Neural progenitor cell (in vitro differentiated cells): ENCODE results near the gene BACH1. TPM values are rescaled to one million over a fixed set of nuclear protein-coding genes. Genes with fewer than 3 reads are reported as not detected.

Source experiments
- DNase-seq: peaks from one replicate; pipeline ENCODE4 v3.0.0-alpha.2; 2016; ENCODE audit warnings: low spot score
- H2AFZ ChIP-seq: fragments of 200-600 bp; sonication (generic); replicated peaks from 2 replicates; pipeline ENCODE4 v1.6.1; 2016; ENCODE audit warnings: antibody characterized with exemption
- H3F3A ChIP-seq: fragments of 200-600 bp; sonication (generic); 2 replicates; pipeline ENCODE4 v1.6.1; 2016; ENCODE audit warnings: antibody characterized with exemption, low read depth
- H3K27ac ChIP-seq: fragments of 200-600 bp; sonication (generic); 2 replicates; pipeline ENCODE4 v1.5.1; 2016; ENCODE audit warnings: mild to moderate bottlenecking
- H3K27me3 ChIP-seq: fragments of 200-600 bp; sonication (generic); 2 replicates; pipeline ENCODE4 v1.6.1; 2016; ENCODE audit warnings: mild to moderate bottlenecking, moderate library complexity
- H3K36me3 ChIP-seq: fragments of 200-600 bp; sonication (generic); 2 replicates; pipeline ENCODE4 v1.5.1; 2016
- H3K4me1 ChIP-seq: fragments of 200-600 bp; sonication (generic); 2 replicates; pipeline ENCODE4 v1.6.1; 2016; ENCODE audit warnings: mixed run types
- H3K4me2 ChIP-seq: fragments of 200-600 bp; sonication (generic); 2 replicates; pipeline ENCODE4 v1.6.1; 2016
- H3K4me3 ChIP-seq: fragments of 200-600 bp; sonication (generic); 2 replicates; pipeline ENCODE4 v1.5.1; 2016
- H3K79me2 ChIP-seq: fragments of 200-600 bp; sonication (generic); 2 replicates; pipeline ENCODE4 v1.6.1; 2016; ENCODE audit warnings: low read depth
- H3K9ac ChIP-seq: fragments of 200-600 bp; sonication (generic); 2 replicates; pipeline ENCODE4 v1.6.1; 2016
- H3K9me3 ChIP-seq: fragments of 200-600 bp; sonication (generic); 2 replicates; pipeline ENCODE4 v1.5.1; 2016; ENCODE audit warnings: low read depth
- H4K20me1 ChIP-seq: fragments of 200-600 bp; sonication (generic); 2 replicates; pipeline ENCODE4 v1.6.1; 2016; ENCODE audit warnings: low read depth
- H3K27ac Mint-ChIP-seq: 3 replicates; pipeline ENCODE4 v1.8.0; 2021; ENCODE audit warnings: mixed read lengths
- H3K27me3 Mint-ChIP-seq: 2 replicates; pipeline ENCODE4 v1.8.0; 2022; ENCODE audit warnings: low read depth, mild to moderate bottlenecking, inconsistent platforms, moderate library complexity, mixed read lengths; ENCODE audit not compliant: insufficient read depth
- H3K36me3 Mint-ChIP-seq: 3 replicates; pipeline ENCODE4 v1.8.0; 2021; ENCODE audit warnings: mixed read lengths
- H3K4me1 Mint-ChIP-seq: 3 replicates; pipeline ENCODE4 v1.8.0; 2021; ENCODE audit warnings: mixed read lengths
- H3K4me3 Mint-ChIP-seq: 3 replicates; pipeline ENCODE4 v1.8.0; 2021; ENCODE audit warnings: mild to moderate bottlenecking, moderate library complexity, mixed read lengths
- H3K9me3 Mint-ChIP-seq: 3 replicates; pipeline ENCODE4 v1.8.0; 2020; ENCODE audit warnings: mixed read lengths
- CTCF ChIP-seq: fragments of 200-600 bp; sonication (generic); IDR thresholded peaks from 2 replicates; pipeline ENCODE4 v1.5.1; 2017; ENCODE audit warnings: antibody characterized with exemption, mild to moderate bottlenecking
- EZH2 ChIP-seq: fragments of 200-600 bp; sonication (generic); IDR thresholded peaks from 2 replicates; pipeline ENCODE4 v1.6.1; 2017; ENCODE audit warnings: antibody characterized with exemption, mild to moderate bottlenecking, moderate library complexity
- EZH2phosphoT487 ChIP-seq: fragments of 200-600 bp; sonication (generic); IDR thresholded peaks from 2 replicates; pipeline ENCODE4 v1.6.1; 2017; ENCODE audit warnings: antibody characterized with exemption
- total RNA-seq: library from RNA; depleted of rRNA; stranded (reverse); fragments of >200 nt; gene quantifications from 2 replicates; pipeline ENCODE4 v1.2.3, GENCODE V29; 2015; ENCODE audit warnings: low replicate concordance

Gene BACH1
- total RNA-seq, 1 donor from 2014 or later, result 93.8 TPM

GRCh38 chr21:29374481-29374880 is 75.8 kb downstream of the BACH1 start:
- Histone ChIP-seq H3K27me3 (no peaks in the 10 kb centered on the region), H3K9me3 (no peaks in the 10 kb centered on the region), H3K27ac (no peak overlapping the region), H3K4me1 (no peaks in the 10 kb centered on the region), H3K4me2 (no peak overlapping the region), H2AFZ (no peak overlapping the region), H3K9ac (no peak overlapping the region), H3K36me3 (no peaks in the 10 kb centered on the region), H3F3A (no peaks in the 10 kb centered on the region), H3K4me3 (no peak overlapping the region), H4K20me1 (no peaks in the 10 kb centered on the region), H3K79me2 (no peaks in the 10 kb centered on the region)
- TF ChIP-seq EZH2 (no peak), EZH2phosphoT487 (no peak), CTCF (no peak)
- peaks cover 8% of the 10 kb centered on the region for H3K36me3 Mint-ChIP-seq
- H3K4me3 Mint-ChIP-seq, result no peak overlapping the region
- DNase-seq, result no peak
- peaks cover 2% of the 10 kb centered on the region for H3K9me3 Mint-ChIP-seq
- H3K27me3 Mint-ChIP-seq, result peaks cover 2% of the 10 kb centered on the region
- H3K4me1 Mint-ChIP-seq, result peaks cover 3% of the 10 kb centered on the region
- no peak overlapping the region for H3K27ac Mint-ChIP-seq

DNA sequence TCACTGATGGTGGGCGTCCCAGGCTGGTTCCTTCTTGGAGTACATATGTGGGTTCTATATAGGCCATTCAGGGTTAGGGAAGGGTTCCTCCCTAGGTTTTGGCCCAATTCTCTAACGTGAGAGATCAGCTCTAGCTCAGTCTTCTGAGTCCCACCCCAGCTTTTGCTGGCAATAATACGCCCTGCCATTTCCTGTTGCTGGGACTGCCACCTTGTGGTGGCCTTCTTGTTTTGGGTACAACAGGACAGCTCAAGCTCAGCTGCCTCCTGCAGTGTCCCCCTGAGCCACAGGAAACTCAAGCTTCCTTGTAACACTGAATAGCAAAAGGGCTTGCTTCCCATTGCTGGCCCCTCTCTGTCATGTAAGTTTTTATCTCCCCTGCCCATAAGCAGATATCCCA is 77.8 kb downstream of the BACH1 start:
- Mint-ChIP-seq H3K36me3 (peaks cover 8% of the 10 kb centered on the region), H3K4me1 (peaks cover 3% of the 10 kb centered on the region), H3K4me3 (no peak overlapping the region), H3K27me3 (no peaks in the 10 kb centered on the region), H3K9me3 (peaks cover 2% of the 10 kb centered on the region), H3K27ac (no peak overlapping the region)
- Histone ChIP-seq H3K4me1 (no peaks in the 10 kb centered on the region), H3K4me3 (no peak overlapping the region), H3K36me3 (no peaks in the 10 kb centered on the region), H3F3A (no peaks in the 10 kb centered on the region), H4K20me1 (no peaks in the 10 kb centered on the region), H3K4me2 (no peak overlapping the region), H3K9me3 (no peaks in the 10 kb centered on the region), H3K27ac (no peak overlapping the region), H3K79me2 (no peaks in the 10 kb centered on the region), H3K9ac (no peak overlapping the region), H2AFZ (peak overlapping the region; percentile 24), H3K27me3 (no peaks in the 10 kb centered on the region)
- peak; percentile 61 for TF ChIP-seq CTCF
- no peak for TF ChIP-seq EZH2
- peak; percentile 70 for DNase-seq

- peaks cover 6% of the 10 kb centered on the region for H3K36me3 Mint-ChIP-seq
- no peak overlapping the region for H3K4me2 ChIP-seq
Measured at GRCh38 chr21:29377266-29377665, 78.5 kb downstream of the BACH1 start.

More at GRCh38 chr21:29377266-29377665, 78.5 kb downstream of the BACH1 start:
- no peak overlapping the region for H3K4me3 ChIP-seq
- no peaks in the 10 kb centered on the region for H3K9me3 ChIP-seq
- TF ChIP-seq EZH2phosphoT487 (no peak), CTCF (no peak), EZH2 (no peak)
- H3K9ac ChIP-seq, result no peak overlapping the region
- no peak overlapping the region for H3K4me3 Mint-ChIP-seq
- no peak for DNase-seq
- no peaks in the 10 kb centered on the region for H3K79me2 ChIP-seq
- peaks cover 5% of the 10 kb centered on the region for H3K4me1 Mint-ChIP-seq
- H3K27me3 Mint-ChIP-seq, result no peaks in the 10 kb centered on the region
- no peaks in the 10 kb centered on the region for H4K20me1 ChIP-seq
- no peak overlapping the region for H2AFZ ChIP-seq
- no peaks in the 10 kb centered on the region for H3K36me3 ChIP-seq
- H3K27me3 ChIP-seq, result no peaks in the 10 kb centered on the region
- H3K27ac Mint-ChIP-seq, result no peak overlapping the region
- H3K4me1 ChIP-seq, result no peaks in the 10 kb centered on the region
- H3K27ac ChIP-seq, result no peak overlapping the region
- no peaks in the 10 kb centered on the region for H3F3A ChIP-seq
- peaks cover 2% of the 10 kb centered on the region for H3K9me3 Mint-ChIP-seq
